Tibial nerve (tissue), 4 donors: ENCODE results near the gene SYPL1.

Source experiments
- CTCF ChIP-seq, 5 experiments: fragments of 200-600 bp in 3 of 5; fragments of 450-650 bp in 2 of 5; sonication (generic) in 3 of 5; IDR thresholded peaks; one replicate each; pipeline ENCODE4 v1.5.1; 2016 to 2019; ENCODE audit warnings: antibody characterized with exemption in 5 of 5, mild to moderate bottlenecking in 3 of 5, moderate library complexity in 2 of 5
- EP300 ChIP-seq, 2 donors: sonication (generic); formaldehyde crosslinking; IDR thresholded peaks; one replicate each; pipeline ENCODE4 v1.6.1; 2017; ENCODE audit warnings: antibody characterized with exemption in 2 of 2, mild to moderate bottlenecking in 1 of 2
- POLR2A ChIP-seq, 2 donors: fragments of 450-650 bp; IDR thresholded peaks; one replicate each; pipeline ENCODE4 v1.6.1; 2017; ENCODE audit warnings: antibody characterized with exemption in 2 of 2, mild to moderate bottlenecking in 2 of 2, moderate library complexity in 2 of 2

DNA sequence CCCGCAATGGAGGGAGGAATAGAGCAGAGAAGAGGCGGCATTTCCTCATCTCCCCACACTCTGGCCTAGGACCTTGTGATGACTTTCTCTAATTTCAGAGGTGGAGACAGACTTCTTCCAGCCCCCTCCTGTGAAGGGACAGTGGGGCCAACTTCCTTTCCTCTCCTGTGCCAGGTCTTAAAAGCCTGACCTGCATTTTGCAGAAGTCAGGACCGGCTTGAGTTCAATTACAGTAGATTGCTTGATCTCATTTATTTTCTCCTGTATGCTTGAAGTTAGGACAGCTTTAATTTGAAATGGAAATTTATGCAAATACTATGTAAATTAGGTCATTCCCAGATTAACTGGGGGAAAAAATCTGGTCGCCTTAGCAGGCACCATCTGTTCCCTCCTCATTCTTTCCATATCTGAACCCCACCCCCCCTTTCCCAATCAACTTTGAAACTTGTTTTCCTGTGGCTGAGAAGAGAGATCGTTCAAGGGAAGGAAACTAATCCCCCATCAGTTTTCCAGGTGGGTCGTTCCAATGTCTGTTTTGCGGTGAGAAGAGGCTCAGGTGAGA, 57.1 kb downstream of the SYPL1 start:
- TF ChIP-seq CTCF (IDR thresholded peaks at IDR 0.05) = no peak
- no peak for TF ChIP-seq POLR2A (IDR thresholded peaks at IDR 0.05)
- TF ChIP-seq EP300 (IDR thresholded peaks at IDR 0.05) = no peak
